ENCODE measurements around the gene GMEB1. TPM values are rescaled to one million over a fixed set of nuclear protein-coding genes. Genes with fewer than 3 reads are reported as not detected.

The GMEB1 gene
- total and polyA plus RNA-seq, 2 donors (not counting 3 experiments of a cell fraction or from before 2014, with no cell fraction given): 8.1 to 16.0 TPM

DNA sequence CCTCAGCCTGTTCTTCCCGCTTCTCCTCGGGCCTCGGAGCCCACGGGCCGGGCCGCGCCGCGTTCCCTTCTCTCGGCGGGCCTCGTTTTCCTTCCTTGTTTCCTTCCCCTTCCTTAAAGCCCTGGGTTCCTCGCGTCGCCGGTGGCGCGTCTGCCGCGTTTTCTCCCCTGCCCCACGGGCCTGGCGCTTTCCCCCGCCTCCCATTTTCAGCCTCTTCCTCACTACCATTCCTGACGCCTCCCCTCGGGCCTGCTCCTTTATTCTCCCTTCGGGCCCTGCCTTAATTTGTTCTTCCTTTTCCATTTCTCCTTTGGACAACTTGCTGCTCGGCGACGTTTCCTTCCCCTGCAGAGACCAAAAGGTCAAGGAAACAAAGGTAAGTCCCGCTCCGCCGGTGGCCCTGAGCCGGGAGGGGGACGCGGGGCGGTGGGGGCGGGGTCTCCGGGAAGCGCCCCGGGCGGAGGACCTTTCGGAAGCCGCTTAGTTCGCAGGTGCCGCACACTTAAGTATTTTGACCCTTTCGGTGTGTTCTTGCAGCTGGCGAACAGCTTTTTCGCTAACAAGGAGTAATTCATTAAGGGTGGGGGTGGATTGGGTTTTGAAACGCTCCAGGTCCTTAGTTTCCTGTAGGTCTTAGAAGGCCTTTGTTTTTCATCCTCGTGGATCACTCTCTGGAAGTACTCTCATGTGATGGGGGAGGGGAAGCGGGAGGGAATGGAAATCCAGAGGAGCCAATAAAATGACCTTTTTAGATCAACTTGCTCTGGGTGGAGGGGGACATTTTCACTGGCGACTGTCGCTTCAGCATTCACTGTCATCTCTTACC, 68.9 kb downstream of the GMEB1 start:
- ChIA-PET CTCF (interaction anchor here (0.5 to 3.5 kb wide), 34 partner anchors 7 to 349 kb away, joined by 3 to 34 read pairs (median 4); partner anchors contain the start of genes GMEB1, RNU11 and TAF12), POLR2A (interaction anchor here (0.6 to 2.1 kb wide), 10 partner anchors 9 to 444 kb away, joined by 3 to 23 read pairs (median 6); partner anchors contain the start of genes GMEB1, RNU11, SRSF4 and TAF12)
- peak overlapping the region; percentile 98 for H3K9ac ChIP-seq (replicated peaks; ENCODE audit: extremely low read depth, insufficient read depth, low read length)
- H3K4me1 ChIP-seq (ENCODE audit: control insufficient read depth, extremely low read depth, insufficient read depth, low read length): peaks cover 29% of the 10 kb centered on the region
- peaks cover 58% of the 10 kb centered on the region for H3K79me2 ChIP-seq (ENCODE audit: control insufficient read depth, insufficient read depth, low read length)
- no peaks in the 10 kb centered on the region for H3K9me3 ChIP-seq (replicated peaks; ENCODE audit: control insufficient read depth, insufficient read depth, low read length)
- no peaks in the 10 kb centered on the region for H3K9me1 ChIP-seq (replicated peaks; ENCODE audit: control insufficient read depth, extremely low read depth, insufficient read depth, low read length)
- intact Hi-C loops (cut with micrococcal nuclease) (loop anchor here (5.0 kb wide), 1 partner anchor 220 kb away; no protein-coding TSS in a partner anchor), dilution Hi-C loops (cut with MboI; ENCODE audit: extremely low pct_ligation_motif_present, low sequenced_read_pairs) (no loop called here)
- TF ChIP-seq FOS (IDR thresholded peaks at IDR 0.05; ENCODE audit: borderline replicate concordance, insufficient read depth, low read length): no peak
- no peak for TF ChIP-seq GATA2 (IDR thresholded peaks at IDR 0.05; ENCODE audit: insufficient read depth, insufficient read length, low read depth, low read length)
- no peak for TF ChIP-seq JUN (IDR thresholded peaks at IDR 0.05; ENCODE audit: borderline replicate concordance, insufficient read depth, insufficient read length, low read depth)
- no peak for TF ChIP-seq EZH2 (IDR thresholded peaks at IDR 0.05; ENCODE audit: borderline replicate concordance, low read depth, low read length, severe bottlenecking)
- no peak for TF ChIP-seq MYC (IDR thresholded peaks at IDR 0.05; ENCODE audit: low read depth, low read length)
- TF ChIP-seq POLR2A (IDR thresholded peaks at IDR 0.05; ENCODE audit: low read depth, low read length): no peak
- TF ChIP-seq POLR2AphosphoS5 (IDR thresholded peaks at IDR 0.05; ENCODE audit: insufficient read depth, low read depth, low read length): no peak
- TF ChIP-seq CTCF (IDR thresholded peaks at IDR 0.05; ENCODE audit: extremely low read depth in 1 of 2, insufficient read depth in 1 of 2, low read depth in 1 of 2, low read length in 2 of 2): no peak
- no peak for TF ChIP-seq MAX (IDR thresholded peaks at IDR 0.05; ENCODE audit: insufficient read depth, insufficient read length)
- peak overlapping the region; percentile 82 to 95 (median 92) for H3K4me3 ChIP-seq (replicated peaks in 1 of 3; ENCODE audit: insufficient read depth in 1 of 3, low read depth in 1 of 3, low read length in 3 of 3)
- DNase-seq (ENCODE audit: low read depth, low spot score) (peak; percentile 76), FAIRE-seq (peak; percentile 75)
- H4K20me1 ChIP-seq (replicated peaks; ENCODE audit: control insufficient read depth, extremely low read depth, insufficient read depth, low read length): no peaks in the 10 kb centered on the region
- peak overlapping the region; percentile 85 for H3K27ac ChIP-seq (ENCODE audit: insufficient read depth, low read depth, low read length)
- peak overlapping the region; percentile 9 for H2AFZ ChIP-seq (ENCODE audit: low read depth, low read length)
- peak overlapping the region; percentile 99 for H3K4me2 ChIP-seq (ENCODE audit: insufficient read depth, low read length)
- BruUV-seq (replicated peaks): TSS peak; percentile 27
- H3K36me3 ChIP-seq (ENCODE audit: control insufficient read depth in 2 of 2, extremely low read depth in 1 of 2, insufficient read depth in 2 of 2, low read length in 2 of 2): peaks cover 9 to 13% of the 10 kb centered on the region in 2 experiments
- H3K27me3 ChIP-seq (ENCODE audit: control insufficient read depth in 2 of 2, insufficient read depth in 2 of 2, low read length in 2 of 2): no peaks in the 10 kb centered on the region
